CD4-positive, alpha-beta memory T cell (primary cell): ENCODE results near the gene CFAP74. TPM values are rescaled to one million over a fixed set of nuclear protein-coding genes. Genes with fewer than 3 reads are reported as not detected.
A peak's percentile ranks its signal among the peaks of the same experiment; 100 is the strongest.

ENCODE experiments used
- CTCF ChIA-PET: fragments of 350-600 bp; sonication (Branson Sonifier 250); formaldehyde crosslinking; loops from one replicate; lab custom pipeline; 2021; ENCODE audit warnings: inconsistent platforms; ENCODE audit not compliant: partially characterized antibody; lab: Charles Lee
- POLR2A ChIA-PET: fragments of 350-600 bp; sonication (Branson Sonifier 250); formaldehyde crosslinking; loops from one replicate; lab custom pipeline; 2021; ENCODE audit not compliant: partially characterized antibody; lab: Charles Lee
- DNase-seq, 5 donors: peaks; one replicate each; pipeline versions ENCODE4 v3.0.0 to v3.0.0-alpha.2; 2020 to 2022; ENCODE audit warnings: mixed read lengths in 1 of 5
- H3K27ac ChIP-seq: one replicate; pipeline ENCODE4 v1.7.0; 2013; ENCODE audit warnings: low read depth, low read length
- H3K27me3 ChIP-seq: 2 replicates; pipeline ENCODE4 v1.7.0; 2013; ENCODE audit warnings: mild to moderate bottlenecking, low read length, moderate library complexity; ENCODE audit not compliant: insufficient read depth
- H3K36me3 ChIP-seq: 2 replicates; pipeline ENCODE4 v1.7.0; 2013; ENCODE audit warnings: mild to moderate bottlenecking, low read length, moderate library complexity; ENCODE audit not compliant: insufficient read depth
- H3K4me1 ChIP-seq: 2 replicates; pipeline ENCODE4 v1.7.0; 2013; ENCODE audit warnings: mild to moderate bottlenecking, low read length, moderate library complexity; ENCODE audit not compliant: insufficient read depth
- H3K4me3 ChIP-seq, 2 donors: one replicate each; pipeline ENCODE4 v1.7.0; 2013; ENCODE audit warnings: low read length in 2 of 2, mild to moderate bottlenecking in 1 of 2
- H3K9me3 ChIP-seq, 2 donors: one replicate each; pipeline ENCODE4 v1.7.0; 2013; ENCODE audit warnings: low read length in 2 of 2, control low read depth in 1 of 2; ENCODE audit not compliant: control insufficient read depth in 1 of 2
- H3K27ac Mint-ChIP-seq, 7 donors: one replicate each; pipeline ENCODE4 v1.8.0; 2020 to 2021; ENCODE audit warnings: mixed read lengths in 7 of 7, mild to moderate bottlenecking in 6 of 7, inconsistent platforms in 3 of 7, moderate library complexity in 3 of 7
- H3K27me3 Mint-ChIP-seq, 2 donors: one replicate each; pipeline ENCODE4 v1.8.0; 2020 to 2021; ENCODE audit warnings: mixed read lengths in 2 of 2
- H3K36me3 Mint-ChIP-seq, 2 donors: one replicate each; pipeline ENCODE4 v1.8.0; 2020 to 2021; ENCODE audit warnings: mixed read lengths in 2 of 2, inconsistent platforms in 1 of 2, mild to moderate bottlenecking in 1 of 2
- H3K4me1 Mint-ChIP-seq, 4 donors: one replicate each; pipeline ENCODE4 v1.8.0; 2020 to 2021; ENCODE audit warnings: mixed read lengths in 4 of 4, mild to moderate bottlenecking in 1 of 4
- H3K4me3 Mint-ChIP-seq, 8 donors: one replicate each; pipeline ENCODE4 v1.8.0; 2020 to 2021; ENCODE audit warnings: mixed read lengths in 8 of 8, mild to moderate bottlenecking in 7 of 8, moderate library complexity in 6 of 8, inconsistent platforms in 3 of 8
- H3K9me3 Mint-ChIP-seq, 8 donors: one replicate each; pipeline ENCODE4 v1.8.0; 2020 to 2021; ENCODE audit warnings: mixed read lengths in 8 of 8, mild to moderate bottlenecking in 5 of 8, inconsistent platforms in 3 of 8, moderate library complexity in 1 of 8
- intact Hi-C: fragments of 100-400 bp; cut with micrococcal nuclease; formaldehyde crosslinking; loops from one replicate; pipeline ENCODE4 v1.15.1; 2023
- polyA plus RNA-seq, 2 donors: library from polyadenylated mRNA; unstranded; fragments of 300-500 nt; fragmentation: Illumina TruSeq; gene quantifications; one replicate each; pipeline ENCODE4 v1.2.3, GENCODE V29; 2021
- total RNA-seq, 2 experiments: library from RNA; stranded (reverse); gene quantifications; one replicate each; pipeline ENCODE4 v1.2.3, GENCODE V29; 2021

Gene CFAP74
- total and polyA plus RNA-seq, 4 experiments from 2014 or later: not detected

DNA sequence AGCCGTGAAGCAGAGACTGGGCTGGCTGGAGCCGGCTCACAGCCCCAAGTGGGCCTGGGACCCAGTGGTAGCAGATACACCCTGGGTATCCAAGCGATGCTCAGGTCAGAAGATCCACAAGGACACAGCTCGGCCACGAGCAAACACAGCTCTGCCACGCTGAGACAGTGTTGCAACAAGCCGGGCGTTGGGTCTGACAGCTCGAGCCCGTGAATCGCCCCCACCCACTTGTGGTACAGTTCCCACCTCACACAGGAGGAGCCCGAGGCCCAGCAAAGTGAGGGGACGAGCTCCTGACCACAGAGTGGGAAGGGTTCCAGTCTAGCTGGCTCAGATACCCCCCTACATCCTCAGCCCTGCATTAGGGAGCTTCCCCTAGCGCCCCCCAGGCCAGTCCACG lies 37.7 kb upstream of the CFAP74 start:
- Histone ChIP-seq H3K4me1 (peaks cover 8% of the 10 kb centered on the region), H3K27ac (no peak overlapping the region), H3K27me3 (no peaks in the 10 kb centered on the region), H3K36me3 (no peaks in the 10 kb centered on the region), H3K4me3 (no peak overlapping the region), H3K9me3 (no peaks in the 10 kb centered on the region)
- intact Hi-C loops: no loop called here
- Mint-ChIP-seq H3K36me3 (no peaks in the 10 kb centered on the region), H3K27me3 (peaks cover 0 to 2% of the 10 kb centered on the region in 2 donors), H3K4me3 (no peak overlapping the region), H3K27ac (no peak overlapping the region), H3K4me1 (peaks cover 3 to 18% (median 9%) of the 10 kb centered on the region in 4 donors), H3K9me3 (no peaks in the 10 kb centered on the region)
- POLR2A ChIA-PET: no interaction called here
- peak in 1 of 5 donors; percentile 33 for DNase-seq
- CTCF ChIA-PET: no interaction called here

DNA sequence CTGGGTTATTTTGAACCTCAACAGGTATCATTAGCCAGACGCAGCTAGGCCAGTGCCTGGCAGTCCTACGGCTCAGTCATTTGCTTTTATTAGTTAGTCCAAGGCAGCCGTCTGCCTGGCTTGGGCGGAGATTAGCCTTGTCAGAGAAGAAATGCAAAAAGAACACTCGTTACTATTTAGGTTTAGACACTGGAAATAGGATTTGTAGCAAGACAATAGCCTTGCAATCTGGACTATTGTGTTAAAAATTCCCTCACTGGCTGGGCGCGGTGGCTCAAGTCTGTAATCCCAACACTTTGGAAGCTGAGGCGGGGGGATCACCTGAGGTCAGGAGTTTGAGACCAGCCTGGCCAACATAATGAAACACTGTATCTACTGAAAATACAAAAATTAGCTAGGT lies 35.7 kb upstream of the CFAP74 start:
- Mint-ChIP-seq H3K4me3 (no peak overlapping the region), H3K4me1 (peaks cover 0 to 5% (median 4%) of the 10 kb centered on the region in 4 donors), H3K36me3 (no peaks in the 10 kb centered on the region), H3K9me3 (no peaks in the 10 kb centered on the region), H3K27me3 (peaks cover 0 to 2% of the 10 kb centered on the region in 2 donors), H3K27ac (no peak overlapping the region)
- Histone ChIP-seq H3K27me3 (no peaks in the 10 kb centered on the region), H3K27ac (no peak overlapping the region), H3K4me3 (no peak overlapping the region), H3K4me1 (no peaks in the 10 kb centered on the region), H3K9me3 (no peaks in the 10 kb centered on the region), H3K36me3 (no peaks in the 10 kb centered on the region)
- intact Hi-C loops: no loop called here
- CTCF ChIA-PET: no interaction called here
- POLR2A ChIA-PET: no interaction called here
- DNase-seq: no peak

DNA sequence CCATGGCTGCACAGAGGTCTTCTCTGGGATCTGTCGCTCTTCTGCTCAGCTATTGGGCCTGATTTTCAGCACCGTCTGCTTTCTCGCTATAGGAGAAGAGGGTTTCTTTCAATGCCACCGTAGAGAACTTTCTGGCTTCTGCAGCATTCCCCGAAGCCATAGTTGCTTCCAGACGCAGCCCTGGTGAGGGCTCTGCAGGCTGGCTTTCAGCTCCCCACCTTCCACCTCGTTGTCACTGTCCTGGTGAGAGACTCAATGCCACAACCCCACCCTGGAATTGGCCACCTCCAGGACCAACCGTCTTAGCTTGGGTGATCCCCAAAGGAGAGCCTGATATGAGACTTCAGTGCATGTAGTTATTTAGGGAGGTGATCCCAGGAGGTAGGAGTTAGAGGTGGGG lies 34.6 kb upstream of the CFAP74 start:
- Mint-ChIP-seq H3K27ac (no peak overlapping the region), H3K9me3 (no peaks in the 10 kb centered on the region), H3K4me1 (no peaks in the 10 kb centered on the region), H3K36me3 (no peaks in the 10 kb centered on the region), H3K27me3 (peaks cover 0 to 2% of the 10 kb centered on the region in 2 donors), H3K4me3 (no peak overlapping the region)
- no peak overlapping the region for H3K27ac ChIP-seq
- no peak for DNase-seq
- POLR2A ChIA-PET: no interaction called here
- H3K9me3 ChIP-seq: no peaks in the 10 kb centered on the region
- no peaks in the 10 kb centered on the region for H3K4me1 ChIP-seq
- CTCF ChIA-PET: no interaction called here
- no peaks in the 10 kb centered on the region for H3K36me3 ChIP-seq
- H3K27me3 ChIP-seq: no peaks in the 10 kb centered on the region
- intact Hi-C loops: no loop called here
- H3K4me3 ChIP-seq: no peak overlapping the region

DNA sequence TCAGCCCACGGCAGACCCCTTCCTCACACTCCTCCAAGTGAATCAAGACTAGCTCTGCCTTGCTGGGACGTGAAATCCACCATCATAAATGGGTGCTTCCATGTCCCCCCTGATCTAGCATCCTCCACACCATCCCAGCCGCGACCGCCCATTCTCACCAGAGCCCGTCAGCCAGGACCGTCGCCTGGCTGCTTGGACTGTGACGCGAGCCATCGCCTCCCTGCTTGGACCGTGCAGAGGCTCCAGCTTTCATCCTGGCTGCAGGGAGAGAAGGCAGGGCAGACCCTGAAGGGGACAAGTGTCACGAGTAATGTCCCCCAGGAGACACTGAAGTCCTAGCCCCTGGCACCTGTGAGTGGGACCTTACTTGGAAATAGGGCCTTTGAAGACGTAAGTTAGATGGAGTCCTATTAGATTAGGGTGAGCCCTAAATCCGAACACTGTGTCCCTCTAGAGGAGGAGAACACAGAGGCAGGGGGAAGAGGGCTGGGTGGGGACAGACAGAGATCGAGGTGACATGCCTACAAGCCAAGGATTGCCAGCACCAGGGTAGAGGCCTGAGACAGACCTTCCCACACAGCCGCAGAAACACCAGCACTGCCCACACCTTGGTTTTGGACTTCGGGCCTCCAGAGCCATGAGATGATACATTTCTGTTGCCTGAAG lies 33.9 kb upstream of the CFAP74 start:
- Mint-ChIP-seq H3K27me3 (peaks cover 0 to 2% of the 10 kb centered on the region in 2 donors), H3K4me1 (no peaks in the 10 kb centered on the region), H3K9me3 (no peaks in the 10 kb centered on the region), H3K27ac (no peak overlapping the region), H3K36me3 (no peaks in the 10 kb centered on the region), H3K4me3 (no peak overlapping the region)
- Histone ChIP-seq H3K9me3 (no peaks in the 10 kb centered on the region), H3K27me3 (no peaks in the 10 kb centered on the region), H3K4me3 (no peak overlapping the region), H3K27ac (no peak overlapping the region), H3K4me1 (no peaks in the 10 kb centered on the region), H3K36me3 (no peaks in the 10 kb centered on the region)
- intact Hi-C loops: no loop called here
- CTCF ChIA-PET: interaction anchor here (1.5 kb wide), 1 partner anchor 94 kb away, joined by 4 read pairs; no protein-coding TSS in a partner anchor
- no peak for DNase-seq
- POLR2A ChIA-PET: no interaction called here

DNA sequence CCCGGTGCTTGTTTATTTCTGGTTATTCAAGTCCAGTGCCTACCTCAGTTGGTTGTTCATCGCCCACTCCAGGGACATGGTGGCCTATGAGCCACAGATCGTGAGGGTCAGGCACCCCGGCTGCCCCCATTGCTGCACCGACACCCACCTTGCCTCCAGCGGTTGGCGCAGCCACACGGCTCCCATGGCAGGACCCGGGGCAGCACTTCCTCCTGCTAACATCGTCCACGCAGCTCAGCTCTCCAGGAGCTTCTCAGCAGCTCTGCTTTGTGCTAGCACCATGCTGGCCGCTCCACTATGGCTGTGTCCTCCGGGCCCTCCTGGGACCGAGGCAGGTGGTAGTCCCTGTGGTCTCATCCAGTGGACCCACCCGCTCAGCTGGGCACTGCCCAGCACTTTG lies 32.7 kb upstream of the CFAP74 start:
- Histone ChIP-seq H3K9me3 (no peaks in the 10 kb centered on the region), H3K36me3 (no peaks in the 10 kb centered on the region), H3K27ac (no peak overlapping the region), H3K4me3 (no peak overlapping the region), H3K27me3 (no peaks in the 10 kb centered on the region), H3K4me1 (no peaks in the 10 kb centered on the region)
- Mint-ChIP-seq H3K36me3 (no peaks in the 10 kb centered on the region), H3K27me3 (peaks cover 0 to 2% of the 10 kb centered on the region in 2 donors), H3K9me3 (no peaks in the 10 kb centered on the region), H3K4me3 (no peak overlapping the region), H3K4me1 (no peaks in the 10 kb centered on the region), H3K27ac (no peak overlapping the region)
- ChIA-PET CTCF (interaction anchor here (1.2 to 1.5 kb wide), 2 partner anchors 9 to 92 kb away, joined by 4 to 6 read pairs; no protein-coding TSS in a partner anchor), POLR2A (no interaction called here)
- intact Hi-C loops: no loop called here
- peak in 1 of 5 donors; percentile 24 for DNase-seq

DNA sequence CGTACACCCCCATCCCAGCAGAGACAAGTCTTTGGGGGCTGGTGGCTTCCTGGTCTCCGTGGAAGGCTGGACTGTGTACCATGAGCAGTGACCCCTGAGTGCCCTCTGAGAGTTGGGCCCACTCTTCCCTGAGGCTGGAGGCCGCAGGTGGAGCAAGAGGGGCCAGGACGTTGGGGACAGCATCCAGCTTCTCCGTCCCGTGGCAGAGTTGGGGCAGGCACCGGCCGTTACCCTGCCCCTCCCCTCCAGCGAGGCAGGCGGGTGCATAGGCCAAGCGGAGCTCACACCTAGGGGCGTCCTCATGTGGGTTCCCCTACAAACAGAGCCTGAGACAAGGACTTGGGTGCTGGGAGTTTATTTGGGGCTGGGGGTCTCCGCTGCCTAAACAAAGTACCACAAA lies 29.6 kb upstream of the CFAP74 start:
- Histone ChIP-seq H3K4me1 (no peaks in the 10 kb centered on the region), H3K9me3 (no peaks in the 10 kb centered on the region), H3K27ac (no peak overlapping the region), H3K36me3 (no peaks in the 10 kb centered on the region), H3K4me3 (no peak overlapping the region), H3K27me3 (no peaks in the 10 kb centered on the region)
- H3K27ac Mint-ChIP-seq: no peak overlapping the region
- peaks cover 0 to 2% of the 10 kb centered on the region in 2 donors for H3K27me3 Mint-ChIP-seq
- ChIA-PET CTCF (no interaction called here), POLR2A (no interaction called here)
- no peak for DNase-seq
- no peaks in the 10 kb centered on the region for H3K4me1 Mint-ChIP-seq
- intact Hi-C loops: no loop called here
- no peak overlapping the region for H3K4me3 Mint-ChIP-seq
- H3K36me3 Mint-ChIP-seq: no peaks in the 10 kb centered on the region
- H3K9me3 Mint-ChIP-seq: no peaks in the 10 kb centered on the region

DNA sequence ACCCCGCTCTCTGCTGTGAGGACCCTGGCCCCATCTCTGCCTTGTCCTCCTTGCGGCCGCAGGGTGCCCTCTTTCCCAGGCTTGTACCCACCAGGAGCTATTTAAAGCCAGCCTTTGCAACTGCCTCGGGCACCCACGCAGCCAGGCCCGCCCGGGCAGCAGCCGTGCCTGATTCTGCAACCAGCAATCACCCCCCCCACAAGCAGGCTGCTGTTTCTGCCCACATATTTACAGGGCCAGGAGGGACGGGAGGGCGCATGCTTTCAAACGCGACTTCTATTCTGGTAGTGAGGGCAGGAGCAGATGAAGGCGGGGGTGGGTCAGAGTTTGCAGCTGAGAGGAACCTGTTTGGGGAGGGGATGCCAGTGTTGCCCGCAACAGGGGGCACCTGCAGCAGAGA lies 29.2 kb upstream of the CFAP74 start:
- H3K27ac ChIP-seq: no peak overlapping the region
- H3K27me3 ChIP-seq: no peaks in the 10 kb centered on the region
- peaks cover 0 to 2% of the 10 kb centered on the region in 2 donors for H3K27me3 Mint-ChIP-seq
- no peak overlapping the region for H3K4me3 ChIP-seq
- no peak overlapping the region for H3K27ac Mint-ChIP-seq
- ChIA-PET POLR2A (no interaction called here), CTCF (no interaction called here)
- H3K4me1 Mint-ChIP-seq: no peaks in the 10 kb centered on the region
- no peaks in the 10 kb centered on the region for H3K36me3 ChIP-seq
- H3K4me1 ChIP-seq: no peaks in the 10 kb centered on the region
- H3K36me3 Mint-ChIP-seq: no peaks in the 10 kb centered on the region
- intact Hi-C loops: no loop called here
- no peaks in the 10 kb centered on the region for H3K9me3 Mint-ChIP-seq
- no peak overlapping the region for H3K4me3 Mint-ChIP-seq
- DNase-seq: no peak
- H3K9me3 ChIP-seq: no peaks in the 10 kb centered on the region
